Measurements from ENCODE around the gene SRSF9.
A peak's percentile ranks its signal among the peaks of the same experiment; 100 is the strongest.
"Not testable (repeated sequence)": the region's sequence is repeated elsewhere in the genome, so short reads cannot be mapped to it uniquely, and the experiment has no call there.

Gene SRSF9

GRCh38 chr12:120469450-120470149, at the start of gene SRSF9:
Gene SRSF9 (minus strand): TSS chr12:120469748. CDS start chr12:120469609, 139 bp downstream.
- peak; percentile 66 for DNase-seq (ENCODE audit: low read depth)

GRCh38 chr12:120519324-120519723, 49.8 kb upstream of the SRSF9 start:
- DNase-seq (ENCODE audit: low read depth) = not testable (repeated sequence)

DNA sequence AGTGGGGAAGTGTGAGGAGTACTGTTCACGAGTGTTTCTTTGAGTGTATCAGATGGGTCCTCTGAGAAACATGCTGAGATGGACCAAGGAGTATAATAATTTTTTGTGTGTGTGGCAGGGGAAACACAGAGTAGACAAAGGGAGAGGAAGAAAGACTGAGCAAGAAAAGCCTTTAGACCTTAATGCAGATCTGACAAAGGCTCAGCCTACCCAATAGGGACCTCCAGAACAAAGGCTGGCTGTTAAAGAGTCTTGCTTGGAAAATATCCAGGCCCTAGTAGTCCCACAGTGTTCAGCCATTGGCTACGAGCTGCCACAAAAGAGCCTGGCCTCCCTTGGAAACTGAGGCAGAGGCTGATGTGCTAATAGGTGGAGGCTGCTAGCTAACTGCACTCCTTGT, 45.9 kb upstream of the SRSF9 start:
- DNase-seq (ENCODE audit: low read depth) = no peak

GRCh38 chr12:120514002-120514401, 44.5 kb upstream of the SRSF9 start:
- no peak for DNase-seq (ENCODE audit: low read depth)

- DNase-seq (ENCODE audit: low read depth) = no peak
Observed at GRCh38 chr12:120508537-120508936, 39.0 kb upstream of the SRSF9 start.

DNA sequence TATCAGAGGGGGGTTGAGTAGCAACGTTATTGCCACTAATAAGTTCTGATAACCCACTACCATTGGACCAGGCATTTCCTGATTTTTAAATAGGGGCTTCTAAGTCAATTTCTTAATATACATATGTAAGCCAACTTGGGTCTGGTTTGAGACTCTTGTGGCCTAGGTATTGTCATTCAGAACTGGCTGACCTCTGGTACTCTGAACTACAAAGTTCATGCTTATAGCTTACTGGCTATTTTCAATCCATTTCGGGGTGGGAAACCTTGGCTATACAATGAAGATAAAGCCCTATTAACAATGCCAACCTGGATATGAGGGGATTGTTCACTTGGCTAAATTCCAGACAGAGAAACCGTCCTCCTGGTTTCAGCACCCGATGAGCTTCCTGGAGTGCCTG, 35.0 kb upstream of the SRSF9 start:
- no peak for DNase-seq (ENCODE audit: low read depth)

- DNase-seq (ENCODE audit: low read depth) = peak; percentile 28
Observed at GRCh38 chr12:120500581-120500980, 31.0 kb upstream of the SRSF9 start.

- DNase-seq (ENCODE audit: low read depth) = no peak
Observed at GRCh38 chr12:120498870-120499515, 29.4 kb upstream of the SRSF9 start.

DNA sequence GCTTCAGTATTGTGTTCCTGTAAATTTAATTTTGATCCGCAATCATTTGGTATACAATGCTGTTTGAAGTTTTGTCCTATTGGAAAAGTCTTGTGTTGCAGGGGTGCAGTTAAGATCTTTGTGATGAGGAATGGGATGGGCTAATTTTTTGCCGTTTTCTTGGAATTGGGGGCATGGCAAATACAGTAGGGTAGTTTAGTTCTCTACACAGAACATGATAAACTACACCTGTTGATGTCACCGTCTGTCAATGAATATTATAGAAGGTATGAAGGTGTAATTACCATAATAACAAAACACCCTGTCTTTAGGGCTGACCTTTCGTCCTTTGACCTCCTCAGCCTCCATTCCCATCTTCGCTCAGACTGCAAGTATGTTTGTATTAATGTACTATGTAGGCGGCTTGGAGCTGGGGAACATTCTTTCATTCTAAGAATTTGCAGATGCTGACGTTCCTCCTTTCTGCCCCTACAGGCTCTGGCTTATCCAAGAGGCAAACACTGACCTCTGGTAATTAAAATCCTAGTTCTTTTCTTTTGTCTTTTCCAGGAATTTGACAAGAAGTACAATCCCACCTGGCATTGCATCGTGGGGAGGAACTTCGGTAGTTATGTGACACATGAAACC, 28.1 kb upstream of the SRSF9 start:
- DNase-seq (ENCODE audit: low read depth) = no peak

- no peak for DNase-seq (ENCODE audit: low read depth)
Observed at GRCh38 chr12:120496413-120497340, 27.1 kb upstream of the SRSF9 start.

- peak; percentile 71 for DNase-seq (ENCODE audit: low read depth)
Observed at GRCh38 chr12:120495731-120496412, 26.3 kb upstream of the SRSF9 start, which contains the start of gene DYNLL1. Gene DYNLL1 (plus strand): TSS chr12:120496113. CDS start chr12:120496422, 309 bp downstream.

DNA sequence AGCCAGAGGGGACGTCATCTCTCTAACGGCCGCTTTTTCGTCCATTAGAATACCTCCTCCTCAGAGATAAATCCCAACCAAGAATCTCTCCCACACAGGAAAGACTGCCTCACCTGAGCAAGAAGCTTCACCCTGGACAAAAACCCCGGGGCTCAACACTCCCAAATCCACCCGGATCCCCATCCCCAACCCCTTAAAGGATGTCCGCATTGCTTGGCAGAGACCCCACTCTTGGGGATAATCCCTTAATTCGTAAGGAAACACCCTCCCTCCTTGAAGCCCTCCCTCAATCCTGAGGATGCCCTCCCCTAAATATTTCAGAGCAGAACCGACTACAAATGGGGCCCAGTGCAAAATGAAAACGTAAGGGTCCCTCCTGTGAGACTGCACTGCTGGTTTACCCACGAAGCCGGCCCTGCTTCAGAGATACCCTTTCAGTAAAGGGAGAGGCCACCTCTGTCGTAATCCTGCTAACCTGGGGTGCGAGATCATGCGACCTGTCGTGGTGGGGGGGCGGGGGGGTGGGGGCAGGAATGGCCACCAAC, 25.7 kb upstream of the SRSF9 start:
- DNase-seq (ENCODE audit: low read depth) = no peak

DNA sequence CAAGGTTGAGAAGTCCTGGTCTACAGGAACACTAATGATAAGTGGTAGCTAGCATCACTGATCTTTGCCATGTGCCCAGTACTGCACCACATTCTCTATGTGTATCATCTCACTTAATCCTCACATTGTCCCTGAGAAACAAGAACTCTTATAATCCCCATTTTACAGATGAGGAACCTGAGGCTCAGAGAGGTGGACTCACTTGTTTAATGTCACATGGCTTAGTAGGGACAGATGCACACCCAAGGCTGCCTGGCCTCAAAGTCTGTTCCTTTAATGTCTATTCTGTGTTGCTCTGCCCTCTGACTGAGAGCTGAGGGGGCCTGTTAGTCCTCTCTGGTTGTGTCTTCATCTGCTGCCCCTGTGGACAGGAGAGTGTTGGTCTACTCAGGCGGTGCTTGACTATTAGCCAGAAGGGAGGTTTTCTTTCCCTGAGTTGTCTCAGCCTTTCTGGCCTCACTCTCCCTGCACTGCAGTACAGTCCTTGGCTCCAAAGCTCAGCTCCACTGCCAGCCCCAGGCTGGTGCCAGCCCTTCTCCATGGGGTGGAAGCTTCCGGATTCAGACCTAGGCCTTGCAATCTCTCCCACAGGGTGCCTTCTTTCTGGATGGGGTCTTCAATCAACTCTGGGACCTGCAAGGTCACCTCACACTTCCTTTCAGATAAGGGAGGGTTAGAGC, 21.4 kb upstream of the SRSF9 start:
- DNase-seq (ENCODE audit: low read depth) = no peak

DNA sequence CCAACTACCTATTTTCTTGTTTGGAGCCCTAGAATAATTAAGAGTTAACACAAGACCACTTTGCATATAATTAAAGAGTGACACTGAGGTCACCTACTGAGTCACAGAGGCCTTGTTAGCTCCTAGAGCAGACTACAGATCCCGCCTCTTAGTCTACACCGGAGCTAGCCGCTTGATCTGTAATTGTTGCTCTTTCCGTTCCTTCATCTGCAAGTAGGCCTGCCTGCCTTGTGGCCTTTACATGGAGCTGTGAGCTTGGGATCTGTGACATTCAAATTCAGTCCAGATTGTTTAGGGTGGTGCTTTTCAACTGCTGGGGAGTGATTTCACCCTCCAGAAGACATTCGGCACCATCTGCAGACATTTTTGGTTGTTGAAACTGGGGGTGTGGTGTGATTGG, 20.8 kb upstream of the SRSF9 start:
- no peak for DNase-seq (ENCODE audit: low read depth)

DNA sequence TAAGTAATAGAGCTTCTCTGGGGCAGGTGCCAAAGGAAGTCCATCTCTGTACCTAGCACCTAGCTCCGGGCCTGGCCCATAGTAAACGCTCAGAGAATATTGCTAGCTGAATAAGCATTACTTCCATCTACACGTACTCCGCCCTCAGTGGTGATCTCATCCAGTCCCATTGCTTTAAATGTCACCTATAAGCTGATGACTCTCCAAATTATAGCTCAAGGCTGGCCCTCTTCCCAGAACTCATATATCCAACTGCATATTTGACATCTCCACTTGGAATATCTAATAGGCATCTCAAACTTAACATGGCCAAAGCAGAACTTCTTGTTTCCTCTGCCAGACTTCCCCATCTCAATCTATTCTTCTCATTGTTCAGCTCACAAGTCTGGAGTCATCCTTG, 19.5 kb upstream of the SRSF9 start:
- no peak for DNase-seq (ENCODE audit: low read depth)

DNA sequence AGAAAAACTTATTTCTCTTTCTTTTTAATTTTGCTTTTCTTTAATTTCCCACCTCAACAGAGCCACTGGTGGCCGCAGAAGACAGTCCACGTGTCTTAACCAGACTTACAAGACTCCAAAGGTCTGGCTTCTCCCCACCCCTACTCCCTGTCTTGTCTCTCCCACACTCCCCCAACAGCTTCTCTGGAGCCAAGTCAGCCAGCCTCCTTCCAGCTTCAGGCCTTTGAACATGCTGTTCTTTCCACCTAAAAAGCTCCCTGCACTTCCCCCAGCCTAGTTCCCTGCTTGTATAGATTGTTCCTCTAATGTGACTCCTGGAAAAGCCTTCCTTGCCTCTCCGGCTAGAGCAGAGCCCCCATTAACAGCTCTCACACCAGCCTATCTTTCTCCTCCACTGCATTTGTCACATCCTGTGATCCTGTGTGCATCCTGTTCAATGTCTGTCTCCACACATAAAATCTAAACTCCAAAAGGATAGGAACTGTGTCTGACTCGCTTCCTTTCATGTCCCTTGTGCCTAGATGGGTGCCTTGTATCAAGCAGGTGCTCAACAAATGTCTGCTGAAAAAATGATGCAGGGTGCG, 18.6 kb upstream of the SRSF9 start:
- DNase-seq (ENCODE audit: low read depth) = no peak

DNA sequence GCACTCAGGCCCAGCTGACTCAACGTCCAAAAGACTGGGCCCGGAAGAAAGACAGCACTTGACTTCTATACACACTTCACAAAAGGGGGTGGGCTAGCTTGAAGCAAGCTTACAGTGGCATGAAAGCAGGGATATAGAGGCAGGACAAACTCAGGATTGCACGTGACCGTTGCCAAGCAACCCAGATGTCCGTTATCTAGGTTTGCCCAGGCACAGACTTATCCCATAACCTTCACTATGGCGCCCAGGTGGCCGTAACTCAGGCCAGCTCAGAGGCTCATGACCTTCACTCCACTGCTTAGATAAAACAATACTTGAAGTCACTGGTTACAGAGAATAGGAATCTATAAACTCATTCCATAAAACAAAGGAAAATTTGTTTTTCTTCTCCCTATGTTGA, 18.0 kb upstream of the SRSF9 start:
- DNase-seq (ENCODE audit: low read depth) = not testable (repeated sequence)

DNA sequence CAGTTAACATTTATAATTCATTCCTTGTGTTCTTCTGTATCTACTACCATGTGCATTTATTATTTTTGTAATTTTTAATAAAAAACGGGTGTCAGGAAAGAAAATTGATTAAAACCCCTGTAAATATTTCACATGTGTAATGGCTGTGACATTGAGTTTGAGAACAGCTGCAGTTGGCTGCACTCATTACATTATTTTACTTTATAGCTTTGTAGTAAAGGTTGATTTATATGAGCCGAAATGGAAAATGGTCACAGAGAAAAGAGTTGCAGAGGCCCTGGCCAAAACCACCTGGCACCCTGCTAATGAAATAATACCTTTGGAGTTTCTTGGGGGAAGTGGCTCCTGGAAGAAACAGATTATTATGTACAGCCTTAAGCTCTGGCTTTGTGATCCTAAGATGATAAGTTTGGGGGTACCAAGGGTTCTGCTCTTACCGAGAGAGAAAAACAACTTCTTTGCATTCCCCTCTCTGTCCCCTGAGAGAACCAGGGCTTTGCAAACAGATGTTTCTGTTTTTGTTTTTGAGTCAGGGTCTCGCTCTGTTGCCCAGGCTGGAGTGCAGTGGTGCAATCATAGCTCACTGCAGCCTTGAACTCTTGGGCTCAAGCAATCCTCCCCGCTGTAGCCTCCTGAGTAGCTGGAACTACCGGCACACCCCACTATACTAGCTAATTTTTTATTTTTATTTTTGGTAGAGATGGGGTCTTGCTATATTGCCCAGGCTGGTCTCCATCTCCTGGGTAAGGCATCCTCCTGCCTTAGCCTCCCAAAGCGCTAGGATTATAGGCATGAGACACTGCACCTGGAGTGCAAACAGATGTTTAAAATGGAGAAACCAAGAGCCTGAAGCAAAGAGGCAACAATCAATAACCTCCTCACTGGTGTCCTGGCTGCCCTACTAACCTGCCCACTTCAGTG, 16.7 kb upstream of the SRSF9 start:
- no peak for DNase-seq (ENCODE audit: low read depth)

DNA sequence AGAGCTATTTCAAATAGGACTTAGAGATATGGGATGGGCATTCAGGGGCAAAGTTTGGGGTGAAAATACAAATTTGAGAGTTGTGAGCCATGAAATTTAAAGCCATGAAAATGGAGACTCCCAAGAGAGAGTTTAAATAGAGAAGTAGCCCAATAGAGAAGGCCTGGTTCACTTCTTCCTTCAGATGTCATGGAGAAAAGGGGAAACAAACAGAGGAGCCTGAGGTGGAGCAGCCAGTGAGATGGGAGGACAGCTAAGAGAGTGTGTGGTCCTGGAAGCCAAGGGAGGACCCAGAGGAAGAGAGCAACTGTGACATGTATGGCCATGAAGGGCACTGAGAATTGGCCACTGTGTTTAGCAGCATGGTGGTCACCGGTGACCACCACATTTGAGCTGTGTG, 14.1 kb upstream of the SRSF9 start:
- DNase-seq (ENCODE audit: low read depth) = no peak
